ENCODE measurements around the gene MAP3K20.
"Not testable (repeated sequence)": the region's sequence is repeated elsewhere in the genome, so short reads cannot be mapped to it uniquely, and the experiment has no call there.

Gene MAP3K20

DNA sequence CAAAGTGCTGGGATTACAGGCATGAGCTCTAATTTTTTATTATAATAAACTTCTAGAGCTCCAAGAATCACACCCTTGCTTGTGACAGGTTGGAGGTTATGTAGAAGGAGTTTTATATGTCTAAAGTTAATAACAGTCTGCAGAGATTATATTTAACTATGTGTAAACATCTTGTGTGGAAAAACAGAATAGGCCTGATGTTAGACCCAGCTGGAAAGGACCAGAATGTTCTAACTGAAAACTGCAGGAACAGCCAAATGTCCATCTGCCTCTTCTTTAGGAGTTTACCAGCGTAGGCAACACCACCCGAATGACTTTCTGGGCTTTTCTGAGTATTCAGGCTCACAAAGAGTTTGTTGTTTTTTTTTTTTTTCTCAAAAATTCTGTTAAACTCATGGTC is 211.9 kb downstream of the MAP3K20 start:
- DNase-seq = no peak

- no peak for DNase-seq
These were observed 212.9 kb downstream of the MAP3K20 start for GRCh38 chr2:173288561-173288960.

DNA sequence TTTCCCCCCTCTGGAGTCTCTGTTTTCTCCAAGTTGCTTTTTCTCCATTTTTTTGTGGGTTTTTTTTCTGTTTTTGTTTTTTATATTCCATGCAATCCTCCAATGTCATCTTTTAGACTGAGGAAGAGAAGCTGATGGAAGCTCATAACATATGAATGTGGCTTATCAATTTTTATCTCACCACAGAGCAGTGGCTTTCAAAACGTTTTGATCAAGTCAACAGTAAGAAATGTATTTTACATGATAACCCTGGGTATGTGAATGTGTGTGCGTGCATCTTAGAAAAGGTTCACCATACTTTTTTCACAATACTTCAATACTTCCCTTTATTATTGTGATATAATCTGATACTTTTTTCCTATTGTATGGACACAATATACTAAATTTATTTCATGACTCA is 214.4 kb downstream of the MAP3K20 start:
- DNase-seq = no peak

DNA sequence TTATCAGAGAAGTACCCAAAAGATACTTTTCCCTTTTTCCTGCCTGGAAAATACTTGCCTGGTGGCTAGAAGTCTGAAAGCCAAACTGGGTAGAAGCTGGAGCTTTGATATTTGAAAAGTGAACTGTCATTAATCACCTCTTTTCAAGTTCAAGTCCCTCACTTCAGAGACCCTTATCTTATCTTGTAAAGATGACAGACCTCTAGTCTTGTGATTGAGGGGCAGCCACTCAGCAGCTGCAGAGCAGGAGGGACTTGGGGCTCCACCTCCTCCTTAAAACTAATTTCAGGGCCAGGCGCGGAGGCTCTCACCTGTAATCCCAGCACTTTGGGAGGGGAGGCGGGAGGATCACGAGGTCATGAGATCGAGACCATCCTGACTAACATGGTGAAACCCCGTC is 214.9 kb downstream of the MAP3K20 start:
- no peak for DNase-seq

DNA sequence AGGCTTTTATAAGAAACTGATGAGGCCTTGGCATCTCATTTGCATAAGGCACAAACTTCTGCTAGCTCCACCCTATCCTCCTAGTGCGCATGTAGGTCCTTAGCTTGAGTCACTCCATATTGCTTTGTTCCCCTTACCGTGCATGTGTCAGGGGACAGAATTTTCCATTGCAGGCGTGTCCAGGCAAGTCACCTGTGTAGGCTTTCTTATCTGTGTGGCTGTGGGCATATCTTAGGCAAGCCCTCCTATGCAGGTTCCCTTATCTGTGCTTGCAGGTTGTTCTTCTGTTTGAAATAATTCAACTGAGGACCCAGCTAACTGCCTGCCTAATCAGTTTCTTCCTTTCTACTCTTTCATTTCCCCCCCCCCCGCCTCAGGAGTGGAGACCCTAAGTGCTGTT is 215.8 kb downstream of the MAP3K20 start:
- no peak for DNase-seq

DNA sequence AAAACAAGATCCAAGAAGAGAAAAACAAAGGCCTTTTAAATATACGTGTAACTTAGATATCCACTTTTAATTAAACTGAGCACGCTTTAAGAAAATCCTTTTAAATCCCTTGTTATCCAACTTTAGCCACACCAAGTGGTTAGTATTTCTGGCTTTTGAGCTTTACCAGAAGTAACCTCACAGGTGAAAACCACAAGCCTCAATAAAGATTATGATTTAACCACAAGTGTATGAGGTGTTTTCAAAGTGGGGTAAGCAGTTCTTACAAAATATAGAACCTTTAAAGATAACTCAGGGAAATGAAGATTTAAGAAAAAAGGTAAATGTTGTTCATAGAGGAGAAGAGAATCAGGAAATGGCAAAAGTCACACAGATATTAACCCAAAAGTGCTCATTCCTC is 220.6 kb downstream of the MAP3K20 start:
- no peak for DNase-seq

GRCh38 chr2:173298536-173299097 is 223.0 kb downstream of the MAP3K20 start:
- DNase-seq = no peak

- no peak for DNase-seq
These were observed 224.1 kb downstream of the MAP3K20 start for GRCh38 chr2:173299764-173300163.

DNA sequence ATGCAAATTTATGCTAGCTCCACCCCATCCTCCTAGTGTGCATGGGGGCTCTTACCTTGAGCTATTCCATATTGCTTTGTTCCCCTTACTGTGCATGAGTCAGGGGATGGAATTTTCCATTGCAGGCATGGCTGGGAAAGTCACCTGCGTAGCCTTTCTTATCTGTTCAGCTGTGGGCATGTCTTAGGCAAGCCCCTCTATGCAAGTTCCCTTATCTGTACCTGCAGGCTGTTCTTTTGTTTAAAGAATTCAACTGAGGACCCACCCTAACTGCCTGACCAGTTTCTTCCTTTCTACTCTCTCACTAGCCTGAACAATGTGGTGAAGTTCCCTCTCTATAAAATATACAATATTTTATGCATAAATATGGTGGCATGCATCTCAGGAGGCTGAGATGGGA is 224.8 kb downstream of the MAP3K20 start:
- DNase-seq = no peak

- not testable (repeated sequence) for DNase-seq
These were observed 225.9 kb downstream of the MAP3K20 start for GRCh38 chr2:173301549-173301948.

GRCh38 chr2:173305303-173305702 is 229.7 kb downstream of the MAP3K20 start:
- DNase-seq = no peak

- no peak for DNase-seq
These were observed 231.6 kb downstream of the MAP3K20 start for GRCh38 chr2:173307293-173307692.

- DNase-seq = not testable (repeated sequence)
These were observed 233.7 kb downstream of the MAP3K20 start for GRCh38 chr2:173309370-173309769.

GRCh38 chr2:173311844-173312606 is 236.4 kb downstream of the MAP3K20 start:
- DNase-seq = no peak

All from activated effector memory CD4-positive, alpha-beta T cell treated with Interleukin-2 at 50 U/mL for 16 hours (primary cell).